Measurements from ENCODE around the gene AFF3. TPM values are rescaled to one million over a fixed set of nuclear protein-coding genes. Genes with fewer than 3 reads are reported as not detected.

AFF3 gene
- total RNA-seq, 1 experiment from 2014 or later: not detected

DNA sequence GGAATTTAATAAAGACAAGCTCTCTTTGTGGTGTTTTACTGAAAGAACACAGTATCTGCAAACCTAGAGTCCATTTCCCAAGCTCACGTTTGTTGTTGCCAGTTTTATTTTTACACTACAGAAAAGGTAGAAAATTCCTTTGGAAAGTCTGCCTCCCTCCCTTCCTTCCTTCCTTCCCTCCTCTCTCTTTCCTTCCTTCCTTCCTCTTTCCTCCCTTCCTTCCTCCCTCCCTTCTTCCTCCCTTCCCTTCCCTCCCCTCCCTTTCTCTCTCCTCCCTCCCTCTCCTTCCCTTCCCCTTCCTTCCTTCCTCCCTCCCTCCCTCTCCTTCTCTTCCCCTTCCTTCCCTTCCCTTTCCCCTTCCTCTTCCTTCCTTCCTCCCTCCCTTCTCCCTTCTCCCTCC lies 516.2 kb downstream of the AFF3 start:
- Histone ChIP-seq H3K36me3 (ENCODE audit: low read depth) (no peaks in the 10 kb centered on the region), H3K9me2 (ENCODE audit: insufficient read depth) (no peaks in the 10 kb centered on the region), H3F3A (ENCODE audit: insufficient read depth, low read depth) (no peaks in the 10 kb centered on the region), H2AFZ (no peak overlapping the region), H3K4me2 (no peak overlapping the region), H3K79me2 (ENCODE audit: low read depth) (no peaks in the 10 kb centered on the region), H3K4me1 (replicated peaks; ENCODE audit: insufficient read depth) (no peaks in the 10 kb centered on the region), H3K27me3 (ENCODE audit: insufficient read depth, low read depth) (peaks cover 86% of the 10 kb centered on the region), H3K4me3 (no peak overlapping the region), H3K27ac (no peak overlapping the region), H3K9me3 (ENCODE audit: insufficient read depth, low read depth) (no peaks in the 10 kb centered on the region), H4K20me1 (ENCODE audit: insufficient read depth) (no peaks in the 10 kb centered on the region)
- no peak for TF ChIP-seq EZH2 (IDR thresholded peaks at IDR 0.05; ENCODE audit: low read depth)
- TF ChIP-seq, protein P1, sequence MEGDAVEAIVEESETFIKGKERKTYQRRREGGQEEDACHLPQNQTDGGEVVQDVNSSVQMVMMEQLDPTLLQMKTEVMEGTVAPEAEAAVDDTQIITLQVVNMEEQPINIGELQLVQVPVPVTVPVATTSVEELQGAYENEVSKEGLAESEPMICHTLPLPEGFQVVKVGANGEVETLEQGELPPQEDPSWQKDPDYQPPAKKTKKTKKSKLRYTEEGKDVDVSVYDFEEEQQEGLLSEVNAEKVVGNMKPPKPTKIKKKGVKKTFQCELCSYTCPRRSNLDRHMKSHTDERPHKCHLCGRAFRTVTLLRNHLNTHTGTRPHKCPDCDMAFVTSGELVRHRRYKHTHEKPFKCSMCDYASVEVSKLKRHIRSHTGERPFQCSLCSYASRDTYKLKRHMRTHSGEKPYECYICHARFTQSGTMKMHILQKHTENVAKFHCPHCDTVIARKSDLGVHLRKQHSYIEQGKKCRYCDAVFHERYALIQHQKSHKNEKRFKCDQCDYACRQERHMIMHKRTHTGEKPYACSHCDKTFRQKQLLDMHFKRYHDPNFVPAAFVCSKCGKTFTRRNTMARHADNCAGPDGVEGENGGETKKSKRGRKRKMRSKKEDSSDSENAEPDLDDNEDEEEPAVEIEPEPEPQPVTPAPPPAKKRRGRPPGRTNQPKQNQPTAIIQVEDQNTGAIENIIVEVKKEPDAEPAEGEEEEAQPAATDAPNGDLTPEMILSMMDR (conservative IDR thresholded peaks at IDR 0.05): no peak
- CTCF ChIA-PET: no interaction called here
- intact Hi-C loops (cut with micrococcal nuclease; ENCODE audit: unreplicated experiment): no loop called here
- no TSS peak for BruUV-seq (replicated peaks)
- POLR2A ChIA-PET (ENCODE audit: unreplicated experiment): no interaction called here
- DNase-seq: no peak

DNA sequence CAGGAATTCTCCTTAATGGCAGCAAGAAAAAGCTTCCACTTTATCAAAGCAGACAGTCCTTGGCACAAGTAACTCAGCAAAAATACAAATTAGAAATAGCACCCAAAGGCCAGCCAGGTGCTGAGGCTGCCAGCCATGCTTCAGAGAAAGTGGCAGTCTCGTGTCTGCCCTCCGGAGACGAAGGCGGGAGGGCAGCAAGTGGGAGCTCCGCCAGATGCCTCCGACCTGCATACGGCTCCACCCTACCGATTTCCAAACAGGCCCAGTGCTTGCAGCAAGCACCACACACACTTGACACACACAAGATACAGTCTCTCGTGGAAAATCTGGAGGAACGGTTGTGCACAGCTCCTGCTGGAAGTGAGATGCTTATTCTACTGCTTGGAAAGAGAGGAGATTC lies 517.7 kb downstream of the AFF3 start:
- Histone ChIP-seq H3K4me2 (no peak overlapping the region), H3K4me3 (no peak overlapping the region), H3K4me1 (replicated peaks; ENCODE audit: insufficient read depth) (no peaks in the 10 kb centered on the region), H3F3A (ENCODE audit: insufficient read depth, low read depth) (no peaks in the 10 kb centered on the region), H2AFZ (no peak overlapping the region), H3K79me2 (ENCODE audit: low read depth) (no peaks in the 10 kb centered on the region), H3K27me3 (ENCODE audit: insufficient read depth, low read depth) (peaks cover 89% of the 10 kb centered on the region), H3K36me3 (ENCODE audit: low read depth) (no peaks in the 10 kb centered on the region), H3K9me2 (ENCODE audit: insufficient read depth) (no peaks in the 10 kb centered on the region), H3K27ac (no peak overlapping the region), H4K20me1 (ENCODE audit: insufficient read depth) (no peaks in the 10 kb centered on the region), H3K9me3 (ENCODE audit: insufficient read depth, low read depth) (no peaks in the 10 kb centered on the region)
- POLR2A ChIA-PET (ENCODE audit: unreplicated experiment): no interaction called here
- intact Hi-C loops (cut with micrococcal nuclease; ENCODE audit: unreplicated experiment): no loop called here
- CTCF ChIA-PET: interaction anchor here (0.6 kb wide), 1 partner anchor 65 kb away, joined by 3 read pairs; no protein-coding TSS in a partner anchor
- TF ChIP-seq, protein P1 (conservative IDR thresholded peaks at IDR 0.05): no peak
- TF ChIP-seq EZH2 (IDR thresholded peaks at IDR 0.05; ENCODE audit: low read depth): no peak
- BruUV-seq (replicated peaks): no TSS peak
- no peak for DNase-seq

DNA sequence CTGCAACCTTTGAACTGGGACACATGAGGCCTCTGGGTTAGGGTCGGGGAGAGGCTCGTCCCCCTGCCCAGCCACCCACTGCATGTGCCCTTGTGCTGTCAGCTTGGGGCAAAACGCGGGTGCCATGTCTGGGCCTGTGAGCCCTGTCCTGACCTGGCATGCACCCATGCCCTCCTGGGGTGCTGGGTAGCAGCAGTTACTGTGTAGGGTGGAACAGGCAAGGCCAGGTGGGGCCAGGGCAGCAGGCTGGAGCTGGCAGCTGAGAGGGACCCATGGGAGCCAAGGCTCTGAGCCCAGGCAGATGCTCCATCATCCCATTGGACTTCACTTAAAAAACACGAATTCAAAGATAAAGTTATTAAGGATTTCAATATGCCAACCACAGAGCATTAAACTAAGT lies 518.8 kb downstream of the AFF3 start:
- no peak overlapping the region for H2AFZ ChIP-seq
- no peaks in the 10 kb centered on the region for H3F3A ChIP-seq (ENCODE audit: insufficient read depth, low read depth)
- no peak overlapping the region for H3K4me3 ChIP-seq
- peaks cover 94% of the 10 kb centered on the region for H3K27me3 ChIP-seq (ENCODE audit: insufficient read depth, low read depth)
- POLR2A ChIA-PET (ENCODE audit: unreplicated experiment): no interaction called here
- H3K9me3 ChIP-seq (ENCODE audit: insufficient read depth, low read depth): no peaks in the 10 kb centered on the region
- TF ChIP-seq EZH2 (IDR thresholded peaks at IDR 0.05; ENCODE audit: low read depth): no peak
- TF ChIP-seq, protein P1 (conservative IDR thresholded peaks at IDR 0.05): no peak
- no TSS peak for BruUV-seq (replicated peaks)
- intact Hi-C loops (cut with micrococcal nuclease; ENCODE audit: unreplicated experiment): no loop called here
- no peaks in the 10 kb centered on the region for H3K36me3 ChIP-seq (ENCODE audit: low read depth)
- no peaks in the 10 kb centered on the region for H3K9me2 ChIP-seq (ENCODE audit: insufficient read depth)
- H3K27ac ChIP-seq: no peak overlapping the region
- CTCF ChIA-PET: no interaction called here
- H4K20me1 ChIP-seq (ENCODE audit: insufficient read depth): no peaks in the 10 kb centered on the region
- no peak overlapping the region for H3K4me2 ChIP-seq
- no peaks in the 10 kb centered on the region for H3K79me2 ChIP-seq (ENCODE audit: low read depth)
- DNase-seq: no peak
- no peaks in the 10 kb centered on the region for H3K4me1 ChIP-seq (replicated peaks; ENCODE audit: insufficient read depth)

Data from PC-9 (cell line).